ENCODE measurements around the gene C6.
"Not testable (repeated sequence)": the region's sequence is repeated elsewhere in the genome, so short reads cannot be mapped to it uniquely, and the experiment has no call there.

The C6 gene

DNA sequence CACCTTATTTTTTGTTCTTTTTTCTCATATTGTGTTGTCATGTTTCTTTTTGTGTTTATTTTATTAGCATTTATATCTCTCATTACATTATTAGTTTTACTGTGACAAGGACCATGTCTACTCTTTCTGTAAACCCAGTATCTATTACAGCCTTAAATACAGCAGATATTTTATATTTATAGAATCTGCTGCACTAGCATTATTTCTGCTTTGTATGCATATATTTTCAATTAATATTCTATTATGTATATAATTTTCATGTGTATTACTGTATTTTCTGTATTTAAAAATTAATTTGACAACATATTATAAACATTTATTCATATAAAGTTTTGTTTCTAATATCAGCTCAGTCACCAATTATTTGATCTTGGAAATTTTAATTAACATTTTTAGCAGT lies 19.5 kb upstream of the C6 start:
- Histone ChIP-seq H3K4me1 (ENCODE audit: control insufficient read depth, insufficient read depth, low read length, poor library complexity, severe bottlenecking) (no peaks in the 10 kb centered on the region), H3K36me3 (ENCODE audit: control insufficient read depth, insufficient read depth, low read length) (no peaks in the 10 kb centered on the region), H3K9me3 (ENCODE audit: control insufficient read depth, low read length) (peaks cover 6% of the 10 kb centered on the region), H3K4me3 (ENCODE audit: extremely low read depth, insufficient read depth, low read length, poor library complexity, severe bottlenecking) (no peak overlapping the region), H3K27ac (ENCODE audit: low read depth, low read length, severe bottlenecking) (no peak overlapping the region)

DNA sequence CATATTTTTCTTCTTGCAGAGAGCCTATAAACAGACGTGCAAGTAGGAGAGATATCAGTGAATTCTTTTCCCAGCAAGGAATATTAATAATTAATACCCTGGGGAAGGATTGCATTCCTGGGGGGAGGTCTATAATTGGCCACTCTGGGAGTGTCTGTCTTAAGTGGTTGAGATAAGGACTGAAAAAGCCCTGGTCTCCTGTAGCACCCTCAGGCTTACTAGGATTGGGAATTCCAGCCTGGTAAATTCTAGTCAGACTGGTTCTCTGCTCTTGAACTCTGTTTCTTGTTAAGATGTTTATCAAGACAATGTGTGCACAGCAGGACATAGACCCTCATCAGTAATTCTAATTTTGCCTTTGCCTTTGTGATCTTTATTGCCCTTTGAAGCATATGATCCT lies 16.9 kb upstream of the C6 start:
- WGBS, 2 experiments (ENCODE audit: insufficient coverage in 2 of 2) = no CpG with 5 or more reads among the region's 1 CpG
- H3K27ac ChIP-seq (ENCODE audit: low read depth, low read length, severe bottlenecking) = not testable (repeated sequence)

DNA sequence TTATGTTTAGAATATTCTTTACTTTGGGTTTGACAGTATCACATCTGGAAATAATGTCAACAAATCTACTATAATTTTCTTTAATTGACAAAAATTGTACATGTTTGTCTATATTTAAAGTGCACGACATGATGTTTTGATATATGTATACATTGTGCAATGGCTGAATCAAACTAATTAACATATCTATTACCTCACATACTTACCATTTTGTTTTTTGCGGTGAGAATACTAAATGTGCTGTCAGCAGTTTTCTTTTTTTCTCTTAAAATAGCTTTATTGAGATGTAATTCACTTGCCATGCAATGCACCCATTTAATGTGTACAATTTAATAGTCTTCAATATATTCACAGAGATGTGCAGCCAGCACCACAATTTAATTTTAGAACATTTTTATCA lies 10.6 kb upstream of the C6 start:
- no peaks in the 10 kb centered on the region for H3K4me1 ChIP-seq (ENCODE audit: control insufficient read depth, insufficient read depth, low read length, poor library complexity, severe bottlenecking)
- WGBS, 2 experiments (ENCODE audit: insufficient coverage in 2 of 2) = no CpG with 5 or more reads among the region's 2 CpGs
- no peak overlapping the region for H3K27ac ChIP-seq (ENCODE audit: low read depth, low read length, severe bottlenecking)
- H3K36me3 ChIP-seq (ENCODE audit: control insufficient read depth, insufficient read depth, low read length) = no peaks in the 10 kb centered on the region
- no peak overlapping the region for H3K4me3 ChIP-seq (ENCODE audit: extremely low read depth, insufficient read depth, low read length, poor library complexity, severe bottlenecking)
- no peaks in the 10 kb centered on the region for H3K9me3 ChIP-seq (ENCODE audit: control insufficient read depth, low read length)

More for the DNA sequence above, 16.9 kb upstream of the C6 start:
- H3K9me3 ChIP-seq (ENCODE audit: control insufficient read depth, low read length); H3K36me3 ChIP-seq (ENCODE audit: control insufficient read depth, insufficient read depth, low read length); H3K4me3 ChIP-seq (ENCODE audit: extremely low read depth, insufficient read depth, low read length, poor library complexity, severe bottlenecking); H3K4me1 ChIP-seq (ENCODE audit: control insufficient read depth, insufficient read depth, low read length, poor library complexity, severe bottlenecking): not testable (repeated sequence)

DNA sequence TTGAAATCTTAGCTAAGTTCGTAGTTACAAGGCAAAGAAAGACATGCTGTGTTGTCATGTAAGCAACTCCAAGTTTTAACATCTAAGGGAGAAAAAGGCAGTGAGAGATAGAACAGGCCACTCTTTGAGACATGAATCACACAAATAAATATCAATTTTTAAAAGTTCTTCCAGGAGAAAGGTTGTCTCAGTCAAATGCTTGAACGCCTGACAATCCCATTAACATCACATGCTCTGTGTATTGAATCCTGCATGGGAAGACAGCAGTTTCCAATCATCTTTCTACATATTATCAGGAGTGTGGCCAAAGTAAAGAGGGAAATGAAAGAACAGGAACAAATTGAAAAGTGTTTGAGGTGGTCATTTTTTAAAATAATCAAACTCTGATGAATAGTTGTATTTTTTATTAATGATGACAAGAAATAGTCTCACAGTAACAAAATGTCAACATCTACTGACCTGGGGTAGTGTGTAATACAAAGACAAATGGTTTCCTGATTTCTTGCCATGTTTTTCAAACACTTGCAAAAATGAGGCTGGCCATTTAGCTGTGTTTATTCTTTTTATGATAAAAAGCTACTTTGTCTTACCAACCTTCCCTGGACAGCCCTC lies 6.4 kb upstream of the C6 start:
- Histone ChIP-seq H3K36me3 (ENCODE audit: control insufficient read depth, insufficient read depth, low read length) (no peaks in the 10 kb centered on the region), H3K4me3 (ENCODE audit: extremely low read depth, insufficient read depth, low read length, poor library complexity, severe bottlenecking) (no peak overlapping the region), H3K9me3 (ENCODE audit: control insufficient read depth, low read length) (no peaks in the 10 kb centered on the region), H3K4me1 (ENCODE audit: control insufficient read depth, insufficient read depth, low read length, poor library complexity, severe bottlenecking) (no peaks in the 10 kb centered on the region), H3K27ac (ENCODE audit: low read depth, low read length, severe bottlenecking) (no peak overlapping the region)
- whole genome bisulfite sequencing, 2 experiments (ENCODE audit: insufficient coverage in 2 of 2) = 73 to 83% methylated on average over 1 of the region's 2 CpGs

GRCh38 chr5:41218929-41219657 lies 5.8 kb upstream of the C6 start:
- Histone ChIP-seq H3K4me1 (ENCODE audit: control insufficient read depth, insufficient read depth, low read length, poor library complexity, severe bottlenecking) (no peaks in the 10 kb centered on the region), H3K27ac (ENCODE audit: low read depth, low read length, severe bottlenecking) (no peak overlapping the region), H3K9me3 (ENCODE audit: control insufficient read depth, low read length) (no peaks in the 10 kb centered on the region), H3K4me3 (ENCODE audit: extremely low read depth, insufficient read depth, low read length, poor library complexity, severe bottlenecking) (no peak overlapping the region), H3K36me3 (ENCODE audit: control insufficient read depth, insufficient read depth, low read length) (no peaks in the 10 kb centered on the region)
- 67 to 100% methylated on average over 1 of the region's 1 CpG for WGBS, 2 experiments (ENCODE audit: insufficient coverage in 2 of 2)

DNA sequence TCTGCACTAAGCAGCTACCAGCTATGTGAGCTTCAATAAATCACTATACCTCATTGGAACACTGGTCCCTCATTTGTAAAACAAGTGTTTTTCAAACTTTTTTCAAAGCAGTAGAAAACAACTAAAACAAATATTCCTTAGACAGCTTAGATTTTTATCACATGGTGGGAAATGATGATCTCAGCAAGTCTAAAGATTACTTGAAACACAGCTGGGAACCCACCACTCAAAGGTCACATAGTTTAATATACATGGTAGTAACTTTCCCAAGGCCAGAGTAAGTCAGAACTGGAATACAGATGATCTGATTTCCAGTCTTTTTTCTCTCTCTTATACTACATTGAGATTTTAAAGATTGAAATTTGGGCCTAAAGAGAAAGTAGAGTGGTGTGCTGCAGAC lies 850 bp upstream of the C6 start:
- no peaks in the 10 kb centered on the region for H3K9me3 ChIP-seq (ENCODE audit: control insufficient read depth, low read length)
- no peak overlapping the region for H3K4me3 ChIP-seq (ENCODE audit: extremely low read depth, insufficient read depth, low read length, poor library complexity, severe bottlenecking)
- H3K36me3 ChIP-seq (ENCODE audit: control insufficient read depth, insufficient read depth, low read length) = no peaks in the 10 kb centered on the region
- no peaks in the 10 kb centered on the region for H3K4me1 ChIP-seq (ENCODE audit: control insufficient read depth, insufficient read depth, low read length, poor library complexity, severe bottlenecking)
- H3K27ac ChIP-seq (ENCODE audit: low read depth, low read length, severe bottlenecking) = no peak overlapping the region

- Histone ChIP-seq H3K9me3 (ENCODE audit: control insufficient read depth, low read length) (no peaks in the 10 kb centered on the region), H3K36me3 (ENCODE audit: control insufficient read depth, insufficient read depth, low read length) (no peaks in the 10 kb centered on the region), H3K27ac (ENCODE audit: low read depth, low read length, severe bottlenecking) (no peak overlapping the region), H3K4me3 (ENCODE audit: extremely low read depth, insufficient read depth, low read length, poor library complexity, severe bottlenecking) (no peak overlapping the region), H3K4me1 (ENCODE audit: control insufficient read depth, insufficient read depth, low read length, poor library complexity, severe bottlenecking) (no peaks in the 10 kb centered on the region)
- whole genome bisulfite sequencing, 2 experiments (ENCODE audit: insufficient coverage in 2 of 2) = no CpG with 5 or more reads among the region's 1 CpG
Measured at GRCh38 chr5:41212935-41213334, 397 bp downstream of the C6 start.

DNA sequence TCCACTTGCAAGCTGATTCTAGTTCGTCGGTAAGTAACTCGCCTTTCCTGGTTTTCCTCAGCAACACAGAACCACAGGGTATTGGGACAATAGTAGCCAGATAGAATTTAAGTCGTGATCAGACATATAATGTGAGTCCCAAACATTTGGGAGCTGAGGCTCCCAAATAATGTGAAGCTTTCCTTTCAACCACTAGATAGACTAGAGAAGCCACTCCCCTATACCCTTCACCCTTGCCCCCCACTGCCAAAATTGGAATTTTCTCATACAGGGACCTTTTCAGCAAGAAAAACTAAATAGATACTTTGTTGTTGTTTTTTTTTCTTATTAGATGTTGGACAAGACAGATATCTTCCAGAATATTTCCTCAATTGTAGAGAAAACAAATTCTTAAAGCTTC lies 1.9 kb downstream of the C6 start:
- H3K27ac ChIP-seq (ENCODE audit: low read depth, low read length, severe bottlenecking) = no peak overlapping the region
- H3K4me3 ChIP-seq (ENCODE audit: extremely low read depth, insufficient read depth, low read length, poor library complexity, severe bottlenecking) = no peak overlapping the region
- H3K9me3 ChIP-seq (ENCODE audit: control insufficient read depth, low read length) = no peaks in the 10 kb centered on the region
- H3K4me1 ChIP-seq (ENCODE audit: control insufficient read depth, insufficient read depth, low read length, poor library complexity, severe bottlenecking) = no peaks in the 10 kb centered on the region
- WGBS, 2 experiments (ENCODE audit: insufficient coverage in 2 of 2) = 100% methylated on average over 1 of the region's 4 CpGs; no CpG with 5 or more reads in 1 of the 2 experiments
- no peaks in the 10 kb centered on the region for H3K36me3 ChIP-seq (ENCODE audit: control insufficient read depth, insufficient read depth, low read length)

- 89 to 94% methylated on average over 5 to 7 of the region's 8 CpGs for WGBS, 2 experiments (ENCODE audit: insufficient coverage in 2 of 2)
- H3K4me3 ChIP-seq (ENCODE audit: extremely low read depth, insufficient read depth, low read length, poor library complexity, severe bottlenecking); H3K4me1 ChIP-seq (ENCODE audit: control insufficient read depth, insufficient read depth, low read length, poor library complexity, severe bottlenecking); H3K36me3 ChIP-seq (ENCODE audit: control insufficient read depth, insufficient read depth, low read length); H3K27ac ChIP-seq (ENCODE audit: low read depth, low read length, severe bottlenecking); H3K9me3 ChIP-seq (ENCODE audit: control insufficient read depth, low read length): not testable (repeated sequence)
Measured at GRCh38 chr5:41205475-41205874, 7.9 kb downstream of the C6 start.

- H3K4me3 ChIP-seq (ENCODE audit: extremely low read depth, insufficient read depth, low read length, poor library complexity, severe bottlenecking) = no peak overlapping the region
Measured at GRCh38 chr5:41203033-41203432, 10.3 kb downstream of the C6 start.

DNA sequence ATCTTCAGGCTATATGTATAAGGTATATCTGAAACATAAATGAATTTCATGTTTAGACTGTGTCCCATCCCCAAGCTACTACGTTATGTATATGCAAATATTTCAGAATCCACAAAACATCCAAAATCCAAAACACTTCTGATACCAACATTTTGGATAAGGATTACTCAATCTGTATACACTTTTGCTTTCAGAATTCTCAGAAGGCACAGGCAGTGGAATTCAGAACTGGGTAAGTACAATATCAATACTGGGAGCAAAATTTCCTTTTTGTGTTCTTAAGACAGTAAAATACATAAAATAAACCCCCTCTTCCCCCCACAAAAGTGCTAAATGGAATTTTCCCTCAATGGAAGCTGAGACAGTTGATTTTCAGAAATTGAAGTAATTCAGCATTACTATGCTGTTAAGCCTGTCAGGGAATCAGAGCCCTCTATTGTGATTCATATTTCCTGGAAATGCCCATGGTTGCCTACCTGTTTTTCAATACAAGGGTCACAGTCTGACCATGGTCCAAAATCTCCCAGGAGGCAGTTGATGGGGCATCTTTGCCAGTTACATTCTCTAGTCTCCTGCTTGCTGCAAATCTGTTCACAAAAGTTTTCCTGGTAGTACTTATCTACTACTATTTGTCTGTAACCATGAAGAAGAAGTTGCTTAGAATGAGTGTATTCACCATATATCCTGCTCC lies 12.1 kb downstream of the C6 start:
- no peaks in the 10 kb centered on the region for H3K4me1 ChIP-seq (ENCODE audit: control insufficient read depth, insufficient read depth, low read length, poor library complexity, severe bottlenecking)
- no peaks in the 10 kb centered on the region for H3K36me3 ChIP-seq (ENCODE audit: control insufficient read depth, insufficient read depth, low read length)
- no CpG with 5 or more reads among the region's 1 CpG for WGBS, 2 experiments (ENCODE audit: insufficient coverage in 2 of 2)
- no peak overlapping the region for H3K27ac ChIP-seq (ENCODE audit: low read depth, low read length, severe bottlenecking)
- peaks cover 9% of the 10 kb centered on the region for H3K9me3 ChIP-seq (ENCODE audit: control insufficient read depth, low read length)
- H3K4me3 ChIP-seq (ENCODE audit: extremely low read depth, insufficient read depth, low read length, poor library complexity, severe bottlenecking) = no peak overlapping the region

More at GRCh38 chr5:41203033-41203432, 10.3 kb downstream of the C6 start:
- peaks cover 9% of the 10 kb centered on the region for H3K9me3 ChIP-seq (ENCODE audit: control insufficient read depth, low read length)
- WGBS, 2 experiments (ENCODE audit: insufficient coverage in 2 of 2) = 57 to 100% methylated on average over 1 of the region's 2 CpGs
- no peaks in the 10 kb centered on the region for H3K4me1 ChIP-seq (ENCODE audit: control insufficient read depth, insufficient read depth, low read length, poor library complexity, severe bottlenecking)
- no peak overlapping the region for H3K27ac ChIP-seq (ENCODE audit: low read depth, low read length, severe bottlenecking)
- H3K36me3 ChIP-seq (ENCODE audit: control insufficient read depth, insufficient read depth, low read length) = no peaks in the 10 kb centered on the region
